Activated effector memory CD4-positive, alpha-beta T cell treated with anti-CD3 and anti-CD28 coated beads, Interleukin-2, amount 50 U/mL, for 16 hours (primary cell): ENCODE data around the gene PLEKHA7.
A peak's percentile ranks its signal among the peaks of the same experiment; 100 is the strongest.

Source experiments
- DNase-seq: peaks from one replicate; pipeline ENCODE4 v3.0.0-alpha.2; 2020

PLEKHA7 gene

GRCh38 chr11:16832193-16832539 lies 182.0 kb downstream of the PLEKHA7 start:
- no peak for DNase-seq

GRCh38 chr11:16831316-16832192 lies 182.7 kb downstream of the PLEKHA7 start:
- DNase-seq, result no peak

- no peak for DNase-seq
Measured at GRCh38 chr11:16827139-16827538, 187.1 kb downstream of the PLEKHA7 start.

GRCh38 chr11:16825968-16826367 lies 188.2 kb downstream of the PLEKHA7 start:
- DNase-seq, result no peak

GRCh38 chr11:16825101-16825500 lies 189.1 kb downstream of the PLEKHA7 start:
- DNase-seq, result no peak

GRCh38 chr11:16820324-16821092 lies 193.7 kb downstream of the PLEKHA7 start:
- DNase-seq, result peak; percentile 88

- no peak for DNase-seq
Measured at GRCh38 chr11:16818284-16818683, 195.9 kb downstream of the PLEKHA7 start.

- no peak for DNase-seq
Measured at GRCh38 chr11:16817351-16817750, 196.9 kb downstream of the PLEKHA7 start.

- no peak for DNase-seq
Measured at GRCh38 chr11:16816358-16817270, 197.6 kb downstream of the PLEKHA7 start.

GRCh38 chr11:16815047-16815767 lies 199.0 kb downstream of the PLEKHA7 start:
- DNase-seq, result no peak

GRCh38 chr11:16814410-16815046 lies 199.7 kb downstream of the PLEKHA7 start:
- DNase-seq, result no peak

GRCh38 chr11:16813126-16813525 lies 201.1 kb downstream of the PLEKHA7 start:
- DNase-seq, result no peak

- DNase-seq, result no peak
Measured at GRCh38 chr11:16812274-16812673, 201.9 kb downstream of the PLEKHA7 start.

- no peak for DNase-seq
Measured at GRCh38 chr11:16811136-16812020, 202.8 kb downstream of the PLEKHA7 start.

- DNase-seq, result no peak
Measured at GRCh38 chr11:16809886-16810668, 204.1 kb downstream of the PLEKHA7 start.

- DNase-seq, result no peak
Measured at GRCh38 chr11:16807306-16807705, 206.9 kb downstream of the PLEKHA7 start.

- DNase-seq, result no peak
Measured at GRCh38 chr11:16806791-16807190, 207.4 kb downstream of the PLEKHA7 start.

GRCh38 chr11:16805938-16806337 lies 208.3 kb downstream of the PLEKHA7 start:
- DNase-seq, result no peak

GRCh38 chr11:16804104-16804947 lies 209.9 kb downstream of the PLEKHA7 start:
- DNase-seq, result no peak
